Esophagus muscularis mucosa (tissue), 4 donors: ENCODE measurements around the gene ABI2.

Source experiments
- CTCF ChIP-seq, 3 experiments: fragments of 200-600 bp in 2 of 3; fragments of 450-650 bp in 1 of 3; sonication (generic) in 2 of 3; IDR thresholded peaks; one replicate each; pipeline ENCODE4 v1.5.1; 2017 to 2019; ENCODE audit warnings: antibody characterized with exemption in 3 of 3, mild to moderate bottlenecking in 2 of 3, moderate library complexity in 1 of 3
- EP300 ChIP-seq: sonication (generic); formaldehyde crosslinking; IDR thresholded peaks from one replicate; pipeline ENCODE4 v1.6.1; 2017; ENCODE audit warnings: antibody characterized with exemption
- POLR2AphosphoS5 ChIP-seq, 2 donors: sonication (generic); formaldehyde crosslinking; IDR thresholded peaks; one replicate each; pipeline ENCODE4 v1.6.1; 2017; ENCODE audit warnings: antibody characterized with exemption in 2 of 2

GRCh38 chr2:203461746-203462145, 133.6 kb downstream of the ABI2 start:
- no peak for TF ChIP-seq POLR2AphosphoS5 (IDR thresholded peaks at IDR 0.05)
- no peak for TF ChIP-seq EP300
- no peak for TF ChIP-seq CTCF (IDR thresholded peaks at IDR 0.05)
